NCI-H187 treated with DMSO at 0.1 percent for 48 hours (cell line): ENCODE results near the gene APOBEC3B.
"Not testable (repeated sequence)": the region's sequence is repeated elsewhere in the genome, so short reads cannot be mapped to it uniquely, and the experiment has no call there.

Experiments used
- DNase-seq: peaks from one replicate; lab custom pipeline; 2025; lab: John Stamatoyannopoulos, UW

APOBEC3B gene

DNA sequence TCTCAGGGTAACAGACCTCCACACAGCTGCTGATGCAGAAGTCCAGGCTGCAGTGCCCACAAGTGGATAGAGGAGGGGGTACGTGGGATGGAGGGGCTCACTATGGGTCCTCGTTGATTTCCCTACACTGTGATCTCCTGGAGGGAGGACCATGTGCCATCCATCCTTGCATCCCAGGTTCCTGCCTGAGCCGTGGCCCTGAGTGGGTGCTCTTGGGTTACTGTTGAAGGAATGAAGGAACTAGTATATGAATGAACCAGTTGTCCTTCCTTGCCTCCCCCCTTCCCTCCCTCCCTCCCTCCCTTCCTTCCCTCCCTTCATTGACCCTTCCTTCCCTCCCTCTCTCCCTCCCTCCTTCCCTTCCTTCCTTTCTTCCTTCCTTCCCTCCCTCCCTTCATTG, 15.4 kb downstream of the APOBEC3B start:
- DNase-seq: no peak

DNA sequence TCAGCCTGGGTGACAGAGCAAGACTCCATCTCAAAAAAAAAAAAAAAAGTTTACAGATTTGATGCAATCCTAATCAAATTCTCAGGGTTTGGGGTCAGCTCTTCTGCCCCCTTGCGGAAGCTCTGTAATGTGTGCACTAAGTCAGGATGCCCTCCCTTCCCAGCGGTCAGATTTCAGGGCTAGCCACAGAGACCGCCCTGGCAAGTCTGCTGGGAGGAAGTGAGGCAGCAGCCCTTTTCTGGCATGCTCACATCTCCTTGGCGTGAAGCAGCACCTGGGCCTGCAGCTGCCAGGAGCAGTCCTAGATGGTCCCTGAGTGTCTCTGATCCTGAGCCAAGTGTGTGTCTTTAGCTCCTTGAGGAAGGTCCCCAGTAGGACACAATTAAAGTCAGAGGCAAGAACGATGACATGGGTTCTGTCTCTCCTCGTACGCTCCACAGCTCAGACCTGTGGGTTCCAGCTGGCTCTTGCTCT, 21.1 kb downstream of the APOBEC3B start:
- DNase-seq: no peak

DNA sequence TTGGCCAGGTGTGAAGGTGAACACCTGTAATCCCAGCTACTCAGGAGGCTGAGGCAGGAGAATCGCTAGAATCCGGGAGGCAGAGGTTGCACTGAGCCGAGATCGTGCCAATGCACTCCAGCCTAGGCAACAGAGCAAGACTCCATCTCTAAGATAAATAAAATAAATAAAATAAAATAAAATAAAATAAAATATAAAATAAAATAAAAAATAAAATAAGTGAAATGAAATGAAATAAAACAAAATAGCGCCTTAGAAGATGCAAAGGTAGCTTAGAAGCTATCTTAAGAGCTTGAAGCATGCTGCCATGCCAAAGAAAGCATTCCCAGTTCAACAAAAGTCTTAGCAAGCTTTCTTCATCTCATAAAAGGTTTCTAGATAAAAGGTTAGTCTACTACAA, 25.0 kb downstream of the APOBEC3B start:
- DNase-seq: no peak

GRCh38 chr22:39008271-39008850, 26.2 kb downstream of the APOBEC3B start:
- DNase-seq: not testable (repeated sequence)

- DNase-seq: no peak
These were observed 28.8 kb downstream of the APOBEC3B start for GRCh38 chr22:39010946-39011345.

- DNase-seq: no peak
These were observed 30.7 kb downstream of the APOBEC3B start for GRCh38 chr22:39012533-39013511.

DNA sequence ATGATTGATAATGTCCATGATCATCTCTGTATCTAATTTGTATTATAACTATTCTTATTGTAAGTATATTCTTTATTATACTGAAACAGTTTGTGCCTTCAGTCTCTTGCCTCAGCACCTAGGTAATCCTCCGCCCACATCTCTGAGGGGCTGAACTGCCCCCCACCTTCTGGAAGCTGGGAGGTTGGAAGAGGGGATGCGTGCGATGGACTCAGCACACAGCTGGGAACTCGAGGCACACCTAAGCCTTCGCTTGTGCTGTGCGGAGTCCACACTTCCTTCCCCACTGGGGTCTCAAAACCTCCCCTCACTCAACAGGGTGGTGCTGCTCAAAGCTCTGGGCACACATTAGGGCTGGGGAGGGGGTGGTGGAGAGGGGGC, 31.4 kb downstream of the APOBEC3B start:
- DNase-seq: not testable (repeated sequence)

DNA sequence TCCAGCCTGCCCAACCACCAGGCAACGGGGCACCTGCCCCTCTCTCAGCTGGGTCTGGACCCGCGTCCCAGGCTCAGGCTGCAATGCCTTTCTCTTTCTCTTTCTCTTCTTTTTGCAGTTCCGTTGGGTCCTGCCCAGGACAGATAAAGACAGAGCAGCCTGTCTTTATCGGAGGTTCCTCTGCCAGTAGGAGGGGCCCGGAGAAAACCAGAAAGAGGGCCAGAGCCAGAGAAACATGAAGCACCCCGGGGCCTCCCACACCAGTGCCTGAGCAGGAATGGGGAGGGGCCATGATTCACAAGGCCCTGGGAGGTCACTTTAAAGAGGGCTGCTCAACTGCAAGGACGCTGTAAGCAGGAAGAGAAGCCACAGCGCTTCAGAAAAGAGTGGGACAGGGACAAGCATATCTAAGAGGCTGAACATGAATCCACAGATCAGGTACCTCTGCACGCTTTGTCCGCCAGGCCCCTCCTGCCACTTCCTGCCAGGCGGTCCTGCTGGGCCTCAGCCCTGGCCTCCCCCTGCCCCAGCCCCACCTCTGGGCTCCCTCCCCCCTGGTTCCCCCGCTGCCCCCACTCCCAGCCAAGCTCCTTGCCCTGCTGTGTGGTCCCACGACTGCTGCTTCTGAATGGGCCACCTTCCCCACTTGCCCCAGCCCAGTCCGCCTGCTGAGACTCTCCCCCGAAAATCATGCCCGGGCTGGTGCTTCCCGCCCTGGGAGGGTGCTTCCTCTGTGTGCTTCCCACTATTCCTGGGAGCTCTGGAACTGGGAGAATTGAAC, 32.0 kb downstream of the APOBEC3B start, which contains the start of gene APOBEC3C:
Gene APOBEC3C (plus strand): TSS at position 316 of the 781 bp plus-strand sequence. CDS start 106 bp downstream, at position 422.
- no peak for DNase-seq

GRCh38 chr22:39014723-39015121, 32.6 kb downstream of the APOBEC3B start:
- DNase-seq: not testable (repeated sequence)

- no peak for DNase-seq
These were observed 34.4 kb downstream of the APOBEC3B start for GRCh38 chr22:39016592-39016991.

- no peak for DNase-seq
These were observed 35.6 kb downstream of the APOBEC3B start for GRCh38 chr22:39017596-39018365.

DNA sequence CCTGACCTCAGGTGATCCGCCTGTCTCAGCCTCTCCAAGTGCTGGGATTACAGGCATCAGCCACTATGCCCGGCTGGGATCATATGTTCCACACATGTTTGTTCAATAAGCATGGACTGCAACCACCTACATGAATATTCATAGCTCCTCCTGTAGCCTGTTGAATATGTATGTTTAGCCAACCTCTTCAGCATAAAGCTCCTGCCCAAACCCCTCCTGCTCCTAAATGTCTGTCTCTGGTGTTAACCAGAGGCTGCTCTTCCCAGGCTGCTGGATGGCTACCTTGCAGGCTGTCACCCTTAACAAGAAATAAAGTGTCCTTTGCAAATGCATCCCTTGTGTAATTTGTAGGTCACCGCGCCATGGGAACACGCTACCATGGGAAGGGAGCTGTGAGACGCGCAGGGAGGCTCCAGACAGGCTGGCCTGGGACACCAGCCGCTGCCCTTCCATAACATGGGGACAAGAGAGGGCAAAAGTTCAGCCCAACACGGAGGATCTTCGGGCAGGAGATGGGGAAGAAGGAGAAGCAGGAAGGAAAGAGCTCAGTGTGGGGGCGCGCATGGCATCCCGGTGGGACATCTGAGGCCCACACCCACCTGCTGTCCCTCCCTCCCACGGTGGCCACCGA, 38.0 kb downstream of the APOBEC3B start:
- not testable (repeated sequence) for DNase-seq

GRCh38 chr22:39021552-39022250, 39.6 kb downstream of the APOBEC3B start:
- no peak for DNase-seq

DNA sequence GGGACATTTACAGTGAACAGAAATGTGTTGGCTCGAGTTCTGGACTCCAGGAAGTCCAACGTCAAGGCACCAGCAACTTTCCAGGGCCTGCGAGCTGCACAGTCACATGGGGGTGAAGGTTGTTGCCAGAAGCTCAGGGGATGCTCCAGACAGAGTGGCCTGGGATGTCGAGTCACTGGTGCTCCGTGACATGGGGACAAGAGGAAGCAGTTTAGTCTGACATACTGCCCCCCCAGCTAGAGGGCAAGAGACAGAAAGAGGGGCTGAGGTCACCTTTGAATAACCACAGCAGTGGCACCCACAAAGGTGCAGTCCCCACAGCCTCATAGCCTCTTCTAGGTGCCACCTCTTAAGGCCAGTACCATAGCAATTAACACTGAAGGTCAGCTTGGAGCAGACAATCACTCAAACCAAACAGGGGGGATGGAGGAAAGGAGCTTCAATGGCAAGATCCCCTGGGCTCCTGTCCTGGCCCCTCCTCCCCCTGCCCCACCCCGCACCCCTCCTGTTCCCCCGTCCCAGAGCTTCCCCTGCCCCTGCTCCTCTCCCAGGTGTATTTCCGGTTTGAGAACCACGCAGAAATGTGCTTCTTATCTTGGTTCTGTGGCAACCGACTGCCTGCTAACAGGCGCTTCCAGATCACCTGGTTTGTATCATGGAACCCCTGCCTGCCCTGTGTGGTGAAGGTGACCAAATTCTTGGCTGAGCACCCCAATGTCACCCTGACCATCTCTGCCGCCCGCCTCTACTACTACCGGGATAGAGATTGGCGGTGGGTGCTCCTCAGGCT, 42.6 kb downstream of the APOBEC3B start:
- DNase-seq: no peak

DNA sequence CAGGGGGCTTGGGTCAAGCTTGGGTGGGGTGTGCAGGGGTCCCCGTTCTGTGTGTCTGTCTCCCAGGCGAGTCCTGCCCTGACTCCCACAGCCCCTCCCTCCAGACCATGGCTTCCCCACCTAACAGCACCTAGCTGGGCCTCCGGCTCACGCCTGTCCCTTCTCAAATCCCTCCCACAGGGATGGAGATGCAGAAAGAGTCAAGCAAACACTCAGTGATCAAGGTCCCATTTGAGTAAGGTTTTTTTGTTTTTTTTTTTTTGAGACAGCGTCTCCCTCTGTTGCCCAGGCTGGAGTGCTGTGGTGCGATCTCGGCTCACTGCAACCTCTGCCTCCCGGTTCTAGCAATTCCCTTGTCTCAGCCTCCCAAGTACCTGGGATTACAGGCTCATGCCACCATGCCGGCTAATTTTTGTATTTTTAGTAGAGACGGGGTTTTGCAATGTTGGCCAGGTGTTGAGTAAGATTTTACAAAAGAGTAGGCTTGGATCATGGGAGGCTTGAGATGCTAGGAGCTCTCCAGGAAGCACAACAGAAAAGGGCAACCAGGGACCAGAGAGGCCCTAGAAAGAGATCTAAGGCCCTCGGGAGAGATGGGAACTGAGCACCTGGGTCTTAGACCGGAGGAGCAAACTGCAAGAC, 44.5 kb downstream of the APOBEC3B start:
- DNase-seq: no peak

- DNase-seq: no peak
These were observed 45.6 kb downstream of the APOBEC3B start for GRCh38 chr22:39027717-39028116.

DNA sequence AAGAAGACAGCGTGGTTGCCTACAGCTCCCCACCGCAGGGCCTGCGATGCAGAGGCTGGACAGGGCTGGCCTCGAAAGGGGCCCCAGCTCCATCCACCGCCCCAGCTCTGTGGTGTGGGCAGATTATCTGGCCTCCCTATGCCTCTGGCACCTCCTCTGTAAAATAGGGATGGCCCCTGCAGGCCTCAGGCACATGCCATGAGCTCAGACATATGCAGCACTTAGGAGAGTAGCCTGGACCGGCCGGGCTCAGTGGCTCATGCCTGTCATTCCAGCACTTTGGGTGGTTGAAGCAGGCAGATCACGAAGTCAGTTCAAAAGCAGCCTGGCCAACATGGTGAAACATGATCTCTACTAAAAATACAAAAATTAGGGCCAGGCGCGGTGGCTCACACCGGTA, 46.1 kb downstream of the APOBEC3B start:
- DNase-seq: no peak

DNA sequence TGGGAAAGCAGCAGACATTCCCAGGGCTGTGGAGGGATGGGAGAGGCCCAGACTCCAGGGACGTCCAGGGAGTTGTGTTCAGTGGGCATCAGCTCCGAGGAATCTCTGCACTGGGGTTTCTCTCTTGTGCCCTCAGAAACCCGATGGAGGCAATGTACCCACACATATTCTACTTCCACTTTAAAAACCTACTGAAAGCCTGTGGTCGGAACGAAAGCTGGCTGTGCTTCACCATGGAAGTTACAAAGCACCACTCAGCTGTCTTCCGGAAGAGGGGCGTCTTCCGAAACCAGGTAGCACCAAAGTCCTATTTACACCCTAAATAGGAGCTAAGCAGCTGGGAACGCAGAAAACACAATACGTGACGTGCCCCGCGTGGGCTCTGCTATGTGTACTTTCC, 47.1 kb downstream of the APOBEC3B start:
- DNase-seq: no peak

DNA sequence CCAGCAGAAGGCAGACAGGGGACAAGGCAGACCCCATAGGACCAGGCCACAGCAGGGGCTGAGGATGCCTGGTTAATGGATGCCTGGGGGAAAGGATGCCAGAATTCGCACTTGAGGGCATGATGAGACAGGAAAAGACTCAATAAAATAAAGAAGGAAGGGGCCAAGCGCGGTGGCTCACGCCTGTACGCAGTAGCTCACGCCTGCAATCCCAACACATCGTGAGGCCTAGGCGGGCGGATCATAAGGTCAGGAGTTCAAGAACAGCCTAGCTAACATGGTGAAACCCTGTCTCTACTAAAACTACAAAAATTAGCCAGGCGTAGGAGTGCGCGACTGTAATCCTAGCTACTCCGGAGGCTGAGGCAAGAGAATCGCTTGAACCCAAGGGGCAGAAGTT, 48.6 kb downstream of the APOBEC3B start:
- no peak for DNase-seq
